CD4-positive, alpha-beta memory T cell (primary cell): ENCODE data around the gene SLC24A4. TPM values are rescaled to one million over a fixed set of nuclear protein-coding genes. Genes with fewer than 3 reads are reported as not detected.

ENCODE experiments used
- CTCF ChIA-PET: fragments of 350-600 bp; sonication (Branson Sonifier 250); formaldehyde crosslinking; loops from one replicate; lab custom pipeline; 2021; ENCODE audit warnings: inconsistent platforms; ENCODE audit not compliant: partially characterized antibody; lab: Charles Lee
- POLR2A ChIA-PET: fragments of 350-600 bp; sonication (Branson Sonifier 250); formaldehyde crosslinking; loops from one replicate; lab custom pipeline; 2021; ENCODE audit not compliant: partially characterized antibody; lab: Charles Lee
- DNase-seq, 5 donors: peaks; one replicate each; pipeline versions ENCODE4 v3.0.0 to v3.0.0-alpha.2; 2020 to 2022; ENCODE audit warnings: mixed read lengths in 1 of 5
- H3K27ac ChIP-seq: one replicate; pipeline ENCODE4 v1.7.0; 2013; ENCODE audit warnings: low read depth, low read length
- H3K27me3 ChIP-seq: 2 replicates; pipeline ENCODE4 v1.7.0; 2013; ENCODE audit warnings: mild to moderate bottlenecking, low read length, moderate library complexity; ENCODE audit not compliant: insufficient read depth
- H3K36me3 ChIP-seq: 2 replicates; pipeline ENCODE4 v1.7.0; 2013; ENCODE audit warnings: mild to moderate bottlenecking, low read length, moderate library complexity; ENCODE audit not compliant: insufficient read depth
- H3K4me1 ChIP-seq: 2 replicates; pipeline ENCODE4 v1.7.0; 2013; ENCODE audit warnings: mild to moderate bottlenecking, low read length, moderate library complexity; ENCODE audit not compliant: insufficient read depth
- H3K4me3 ChIP-seq, 2 donors: one replicate each; pipeline ENCODE4 v1.7.0; 2013; ENCODE audit warnings: low read length in 2 of 2, mild to moderate bottlenecking in 1 of 2
- H3K9me3 ChIP-seq, 2 donors: one replicate each; pipeline ENCODE4 v1.7.0; 2013; ENCODE audit warnings: low read length in 2 of 2, control low read depth in 1 of 2; ENCODE audit not compliant: control insufficient read depth in 1 of 2
- H3K27ac Mint-ChIP-seq, 7 donors: one replicate each; pipeline ENCODE4 v1.8.0; 2020 to 2021; ENCODE audit warnings: mixed read lengths in 7 of 7, mild to moderate bottlenecking in 6 of 7, inconsistent platforms in 3 of 7, moderate library complexity in 3 of 7
- H3K27me3 Mint-ChIP-seq, 2 donors: one replicate each; pipeline ENCODE4 v1.8.0; 2020 to 2021; ENCODE audit warnings: mixed read lengths in 2 of 2
- H3K36me3 Mint-ChIP-seq, 2 donors: one replicate each; pipeline ENCODE4 v1.8.0; 2020 to 2021; ENCODE audit warnings: mixed read lengths in 2 of 2, inconsistent platforms in 1 of 2, mild to moderate bottlenecking in 1 of 2
- H3K4me1 Mint-ChIP-seq, 4 donors: one replicate each; pipeline ENCODE4 v1.8.0; 2020 to 2021; ENCODE audit warnings: mixed read lengths in 4 of 4, mild to moderate bottlenecking in 1 of 4
- H3K4me3 Mint-ChIP-seq, 8 donors: one replicate each; pipeline ENCODE4 v1.8.0; 2020 to 2021; ENCODE audit warnings: mixed read lengths in 8 of 8, mild to moderate bottlenecking in 7 of 8, moderate library complexity in 6 of 8, inconsistent platforms in 3 of 8
- H3K9me3 Mint-ChIP-seq, 8 donors: one replicate each; pipeline ENCODE4 v1.8.0; 2020 to 2021; ENCODE audit warnings: mixed read lengths in 8 of 8, mild to moderate bottlenecking in 5 of 8, inconsistent platforms in 3 of 8, moderate library complexity in 1 of 8
- intact Hi-C: fragments of 100-400 bp; cut with micrococcal nuclease; formaldehyde crosslinking; loops from one replicate; pipeline ENCODE4 v1.15.1; 2023
- polyA plus RNA-seq, 2 donors: library from polyadenylated mRNA; unstranded; fragments of 300-500 nt; fragmentation: Illumina TruSeq; gene quantifications; one replicate each; pipeline ENCODE4 v1.2.3, GENCODE V29; 2021
- total RNA-seq, 2 experiments: library from RNA; stranded (reverse); gene quantifications; one replicate each; pipeline ENCODE4 v1.2.3, GENCODE V29; 2021

Gene SLC24A4
- total and polyA plus RNA-seq, 4 experiments from 2014 or later = not detected

DNA sequence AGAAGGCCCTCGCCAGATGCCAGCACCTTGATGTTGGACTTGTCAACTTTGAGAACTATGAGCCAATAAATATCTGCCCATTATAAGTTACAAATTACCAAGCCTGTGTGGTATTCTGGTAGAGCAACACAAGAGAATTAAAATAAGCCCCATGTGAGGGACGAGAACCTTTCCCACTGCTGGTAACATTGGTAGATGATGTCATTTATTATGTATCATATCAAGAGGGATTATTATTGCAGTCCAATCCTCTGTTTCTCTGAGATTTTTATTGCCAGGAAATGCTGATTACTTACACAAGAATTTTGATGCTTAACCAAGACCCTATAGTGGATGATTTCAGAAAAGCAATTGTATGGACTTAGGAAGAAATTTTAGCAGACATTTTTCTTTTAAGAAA is 40.3 kb upstream of the SLC24A4 start:
- no peaks in the 10 kb centered on the region for H3K36me3 Mint-ChIP-seq
- H3K9me3 ChIP-seq = no peaks in the 10 kb centered on the region
- H3K36me3 ChIP-seq = no peaks in the 10 kb centered on the region
- H3K27ac ChIP-seq = no peak overlapping the region
- intact Hi-C loops = no loop called here
- H3K4me1 ChIP-seq = peaks cover 11% of the 10 kb centered on the region
- DNase-seq = no peak
- no peaks in the 10 kb centered on the region for H3K27me3 ChIP-seq
- H3K4me3 Mint-ChIP-seq = no peak overlapping the region
- no peaks in the 10 kb centered on the region for H3K9me3 Mint-ChIP-seq
- H3K27me3 Mint-ChIP-seq = peaks cover 2 to 4% of the 10 kb centered on the region in 2 donors
- POLR2A ChIA-PET = no interaction called here
- CTCF ChIA-PET = no interaction called here
- H3K4me3 ChIP-seq = no peak overlapping the region
- peaks cover 7 to 11% (median 10%) of the 10 kb centered on the region in 4 donors for H3K4me1 Mint-ChIP-seq
- no peak overlapping the region for H3K27ac Mint-ChIP-seq

DNA sequence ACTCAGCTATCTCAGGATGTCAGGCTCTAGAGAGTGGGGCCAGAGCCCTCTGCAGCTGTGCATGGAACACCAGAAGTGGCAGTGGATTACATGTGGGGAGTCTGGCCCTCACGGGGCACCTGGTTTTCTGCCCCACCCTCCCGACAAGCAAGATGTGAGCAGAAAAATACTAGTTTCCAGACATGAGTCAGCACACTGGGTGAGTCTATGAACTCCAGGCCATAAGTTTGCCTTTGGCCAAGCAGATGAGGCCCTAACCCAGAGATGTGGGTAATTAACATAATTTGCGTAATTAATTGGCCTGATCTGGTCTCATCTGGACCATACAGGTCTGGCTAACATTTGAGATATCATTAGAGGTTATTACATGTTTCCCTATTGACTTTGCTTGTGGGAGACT is 37.7 kb upstream of the SLC24A4 start:
- H3K4me1 ChIP-seq = peaks cover 8% of the 10 kb centered on the region
- POLR2A ChIA-PET = no interaction called here
- no peaks in the 10 kb centered on the region for H3K9me3 ChIP-seq
- no peak for DNase-seq
- Mint-ChIP-seq H3K27me3 (peaks cover 9 to 12% of the 10 kb centered on the region in 2 donors), H3K36me3 (no peaks in the 10 kb centered on the region), H3K4me3 (no peak overlapping the region), H3K27ac (no peak overlapping the region), H3K4me1 (peaks cover 5 to 10% (median 8%) of the 10 kb centered on the region in 4 donors), H3K9me3 (no peaks in the 10 kb centered on the region)
- no peaks in the 10 kb centered on the region for H3K36me3 ChIP-seq
- H3K27me3 ChIP-seq = no peaks in the 10 kb centered on the region
- CTCF ChIA-PET = no interaction called here
- intact Hi-C loops = no loop called here
- H3K4me3 ChIP-seq = no peak overlapping the region
- no peak overlapping the region for H3K27ac ChIP-seq

DNA sequence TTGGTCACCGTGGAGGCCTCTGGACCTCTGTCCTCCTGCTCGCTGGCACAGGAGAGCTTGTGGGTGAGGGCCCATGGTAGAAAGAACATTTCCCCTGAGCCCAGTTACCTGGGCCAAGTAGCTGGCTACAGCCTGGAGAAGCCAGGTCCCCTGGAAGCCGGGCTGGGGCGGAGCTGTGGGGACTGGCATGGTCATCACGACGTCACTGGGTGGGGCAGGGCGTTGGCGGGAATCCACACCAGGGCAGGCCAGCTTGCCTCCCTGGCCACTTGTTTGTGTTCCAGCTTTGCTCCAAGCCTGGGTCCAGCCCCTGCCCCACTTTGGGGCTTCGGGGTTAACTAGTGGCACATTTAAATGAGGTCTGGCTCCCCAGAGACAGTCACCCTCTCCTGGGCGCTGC is 35.0 kb upstream of the SLC24A4 start:
- Histone ChIP-seq H3K4me1 (no peaks in the 10 kb centered on the region), H3K27ac (no peak overlapping the region), H3K9me3 (no peaks in the 10 kb centered on the region), H3K4me3 (no peak overlapping the region), H3K36me3 (no peaks in the 10 kb centered on the region), H3K27me3 (no peaks in the 10 kb centered on the region)
- no peak for DNase-seq
- POLR2A ChIA-PET = no interaction called here
- Mint-ChIP-seq H3K9me3 (no peaks in the 10 kb centered on the region), H3K27me3 (peaks cover 9 to 12% of the 10 kb centered on the region in 2 donors), H3K4me3 (no peak overlapping the region), H3K27ac (no peak overlapping the region), H3K4me1 (no peaks in the 10 kb centered on the region), H3K36me3 (no peaks in the 10 kb centered on the region)
- CTCF ChIA-PET = no interaction called here
- intact Hi-C loops = no loop called here

DNA sequence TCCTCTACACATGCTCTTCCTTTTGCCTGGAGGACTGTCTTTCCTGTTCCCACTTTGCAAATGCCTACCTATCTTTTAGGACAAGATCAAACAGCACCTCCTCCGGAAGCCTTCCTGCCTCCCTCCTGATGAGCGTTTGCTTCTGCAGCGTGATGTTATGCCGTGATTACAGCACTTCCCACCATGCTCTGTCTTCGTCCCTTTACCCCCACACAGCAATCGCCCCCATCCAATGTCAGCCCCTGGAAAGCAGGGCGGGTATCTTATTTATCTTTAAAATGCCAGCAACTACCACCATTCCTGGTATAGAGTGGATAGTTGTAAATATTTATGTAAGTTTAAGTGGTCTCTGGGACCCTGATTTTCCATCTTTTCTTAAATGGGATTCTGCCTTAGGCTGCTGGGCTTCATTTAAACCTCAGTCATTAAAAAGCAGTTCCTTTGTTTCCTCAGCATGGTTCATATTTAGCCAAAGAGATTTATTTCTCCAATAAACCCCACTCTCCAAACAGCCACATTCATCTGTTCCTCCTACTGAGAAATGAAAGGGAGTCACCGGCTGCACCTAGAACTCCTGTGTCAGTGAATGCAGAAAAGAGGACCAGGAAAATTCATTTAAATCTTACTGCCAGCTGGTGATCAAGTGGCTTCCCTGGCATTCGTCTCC is 33.8 kb upstream of the SLC24A4 start:
- no peaks in the 10 kb centered on the region for H3K36me3 Mint-ChIP-seq
- Histone ChIP-seq H3K36me3 (no peaks in the 10 kb centered on the region), H3K27ac (no peak overlapping the region), H3K4me1 (no peaks in the 10 kb centered on the region), H3K9me3 (no peaks in the 10 kb centered on the region), H3K27me3 (no peaks in the 10 kb centered on the region), H3K4me3 (no peak overlapping the region)
- peaks cover 9 to 12% of the 10 kb centered on the region in 2 donors for H3K27me3 Mint-ChIP-seq
- H3K4me1 Mint-ChIP-seq = no peaks in the 10 kb centered on the region
- H3K27ac Mint-ChIP-seq = no peak overlapping the region
- no peak overlapping the region for H3K4me3 Mint-ChIP-seq
- CTCF ChIA-PET = no interaction called here
- POLR2A ChIA-PET = no interaction called here
- DNase-seq = no peak
- intact Hi-C loops = no loop called here
- no peaks in the 10 kb centered on the region for H3K9me3 Mint-ChIP-seq

DNA sequence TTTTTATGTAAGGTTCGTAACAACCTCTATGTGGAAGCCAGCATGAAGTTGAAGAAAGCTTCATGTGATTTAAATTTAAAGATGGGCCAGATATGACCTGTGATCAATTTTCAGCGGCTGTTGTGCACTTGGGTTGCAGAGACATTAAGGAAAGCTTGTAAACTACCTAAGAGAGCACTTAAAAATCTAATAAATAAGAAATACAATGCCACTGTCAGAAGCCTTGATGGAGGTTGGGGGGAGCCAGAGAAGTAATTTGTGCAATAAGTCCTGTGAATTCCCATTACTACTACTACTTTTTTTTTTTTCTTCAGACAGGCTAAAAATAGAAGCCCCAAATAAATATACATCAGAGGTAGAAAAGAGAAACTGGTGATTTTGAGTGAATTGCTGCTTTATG is 30.3 kb upstream of the SLC24A4 start:
- intact Hi-C loops = no loop called here
- Mint-ChIP-seq H3K36me3 (no peaks in the 10 kb centered on the region), H3K9me3 (no peaks in the 10 kb centered on the region), H3K27me3 (peaks cover 8 to 17% of the 10 kb centered on the region in 2 donors), H3K4me3 (no peak overlapping the region), H3K4me1 (no peaks in the 10 kb centered on the region), H3K27ac (no peak overlapping the region)
- POLR2A ChIA-PET = no interaction called here
- Histone ChIP-seq H3K36me3 (no peaks in the 10 kb centered on the region), H3K4me3 (no peak overlapping the region), H3K4me1 (no peaks in the 10 kb centered on the region), H3K27me3 (no peaks in the 10 kb centered on the region), H3K9me3 (no peaks in the 10 kb centered on the region), H3K27ac (no peak overlapping the region)
- no peak for DNase-seq
- CTCF ChIA-PET = no interaction called here

DNA sequence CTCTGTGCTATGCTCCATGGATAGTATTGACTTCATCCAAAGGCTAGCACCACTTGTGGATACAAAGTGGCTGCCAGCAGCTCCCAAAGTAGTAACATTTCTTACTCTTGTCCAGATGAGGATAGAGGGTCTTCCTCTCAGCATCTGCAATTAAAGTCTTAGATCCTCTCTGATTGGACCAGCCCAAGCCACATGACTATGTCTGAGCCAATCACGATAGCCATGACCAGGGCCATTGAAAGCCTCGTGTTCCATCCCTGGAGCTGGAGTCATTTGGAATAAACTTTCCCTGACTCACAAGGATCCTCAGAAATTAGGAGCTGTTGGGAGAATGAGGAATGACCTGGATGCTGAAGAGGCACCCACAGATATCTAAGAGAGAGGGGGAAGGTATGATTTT is 28.5 kb upstream of the SLC24A4 start:
- no peaks in the 10 kb centered on the region for H3K36me3 Mint-ChIP-seq
- no peaks in the 10 kb centered on the region for H3K4me1 Mint-ChIP-seq
- intact Hi-C loops = no loop called here
- no peaks in the 10 kb centered on the region for H3K9me3 Mint-ChIP-seq
- ChIA-PET CTCF (interaction anchor here (0.6 kb wide), 1 partner anchor 55 kb away, joined by 3 read pairs; no protein-coding TSS in a partner anchor), POLR2A (no interaction called here)
- peaks cover 4 to 9% of the 10 kb centered on the region in 2 donors for H3K27me3 Mint-ChIP-seq
- H3K27me3 ChIP-seq = no peaks in the 10 kb centered on the region
- no peak for DNase-seq
- H3K27ac ChIP-seq = no peak overlapping the region
- H3K4me3 Mint-ChIP-seq = no peak overlapping the region
- no peaks in the 10 kb centered on the region for H3K4me1 ChIP-seq
- no peak overlapping the region for H3K27ac Mint-ChIP-seq
- H3K36me3 ChIP-seq = no peaks in the 10 kb centered on the region
- no peak overlapping the region for H3K4me3 ChIP-seq
- no peaks in the 10 kb centered on the region for H3K9me3 ChIP-seq

DNA sequence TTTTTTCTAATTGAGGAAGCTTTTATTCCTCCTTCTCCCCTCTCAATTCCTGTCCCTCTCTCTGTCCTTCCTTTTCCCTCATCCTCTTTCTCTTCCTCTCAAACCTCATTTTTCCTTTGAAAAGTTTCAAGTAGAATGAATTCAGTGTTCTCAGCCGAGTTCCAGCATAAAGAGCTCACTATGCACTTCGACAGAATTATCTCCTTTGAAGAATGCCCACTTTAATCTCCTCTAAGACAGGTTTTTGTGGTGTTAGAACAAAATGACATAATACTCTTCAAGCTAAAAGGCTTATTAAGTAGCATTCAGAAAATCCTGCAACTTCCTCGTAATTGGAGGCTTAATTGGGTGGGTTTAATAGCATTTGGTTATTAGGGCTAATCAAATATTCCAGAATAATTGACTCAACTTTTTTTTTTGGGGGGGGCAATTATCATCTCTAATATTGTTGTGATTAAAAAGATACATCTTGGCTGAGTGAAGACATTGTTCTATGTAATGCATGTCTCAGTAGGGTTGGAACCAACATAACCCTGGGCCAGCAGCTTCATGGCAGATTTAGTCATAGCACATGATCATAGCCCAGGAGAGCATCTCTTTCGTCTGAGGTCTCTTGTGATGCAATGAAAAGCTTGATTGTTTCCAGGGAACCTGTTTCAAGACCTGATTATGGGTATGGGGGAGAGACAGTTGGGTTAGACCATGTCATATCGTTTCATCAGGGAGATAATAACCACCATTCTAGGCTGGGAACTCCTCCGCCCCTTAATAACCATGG is 25.0 kb upstream of the SLC24A4 start:
- no peaks in the 10 kb centered on the region for H3K9me3 Mint-ChIP-seq

More for the DNA sequence above, 25.0 kb upstream of the SLC24A4 start:
- Histone ChIP-seq H3K4me3 (no peak overlapping the region), H3K4me1 (no peaks in the 10 kb centered on the region), H3K27me3 (no peaks in the 10 kb centered on the region), H3K9me3 (no peaks in the 10 kb centered on the region), H3K36me3 (no peaks in the 10 kb centered on the region), H3K27ac (no peak overlapping the region)
- no peaks in the 10 kb centered on the region for H3K4me1 Mint-ChIP-seq
- no peak overlapping the region for H3K27ac Mint-ChIP-seq
- DNase-seq = no peak
- ChIA-PET CTCF (no interaction called here), POLR2A (no interaction called here)
- H3K36me3 Mint-ChIP-seq = no peaks in the 10 kb centered on the region
- intact Hi-C loops = no loop called here
- H3K4me3 Mint-ChIP-seq = no peak overlapping the region
- H3K27me3 Mint-ChIP-seq = peaks cover 5 to 18% of the 10 kb centered on the region in 2 donors
